H1 (cell line): Measurements from ENCODE around the gene TIMM9. TPM values are rescaled to one million over a fixed set of nuclear protein-coding genes. Genes with fewer than 3 reads are reported as not detected.

Source experiments
- BCL11A ChIP-seq, 2 experiments: IDR thresholded peaks; one replicate each; pipeline ENCODE4 v1.6.1; 2011; ENCODE audit warnings: low read depth in 2 of 2, low read length in 2 of 2, mild to moderate bottlenecking in 2 of 2
- CHD1 ChIP-seq: IDR thresholded peaks from 2 replicates; pipeline ENCODE4 v1.6.1; 2012; ENCODE audit warnings: low read depth, low read length, improper control_type of control experiment
- EGR1 ChIP-seq: IDR thresholded peaks from 2 replicates; pipeline ENCODE4 v1.6.1; 2011; ENCODE audit warnings: low read depth, low read length, borderline replicate concordance
- JUN ChIP-seq: IDR thresholded peaks from 2 replicates; pipeline ENCODE4 v1.6.1; 2011; ENCODE audit warnings: low read depth, mild to moderate bottlenecking, improper control_type of control experiment, low read length
- MAFK ChIP-seq: IDR thresholded peaks from 2 replicates; pipeline ENCODE4 v1.6.1; 2012; ENCODE audit warnings: low read depth, mild to moderate bottlenecking, improper control_type of control experiment, low read length
- NANOG ChIP-seq: IDR thresholded peaks from 2 replicates; pipeline ENCODE4 v1.6.1; 2011; ENCODE audit warnings: low read length, low read depth, mild to moderate bottlenecking, inconsistent platforms; ENCODE audit not compliant: insufficient read depth, poor library complexity, severe bottlenecking
- SIRT6 ChIP-seq: IDR thresholded peaks from one replicate; pipeline ENCODE4 v1.7.1; 2012; ENCODE audit warnings: low read length, inconsistent platforms
- polyA plus RNA-seq, 7 experiments: library from polyadenylated mRNA; depleted of rRNA in 3 of 7; stranded (reverse) in 5 of 7; unstranded in 2 of 7; fragments of >200 nt in 5 of 7; fragments of 200-250 nt in 2 of 7; gene quantifications; 1 replicate in 5 of 7; 2 replicates in 1 of 7; 4 replicates in 1 of 7; pipeline versions ENCODE4 v1.2.1 to v1.2.3, GENCODE V29; 2011 to 2013; ENCODE audit warnings: missing spikeins in 2 of 7, mixed read lengths in 2 of 7
- total RNA-seq: library from RNA; stranded (reverse); fragmentation: NEBNext Ultra II Directional; extraction: Animal tissue kit (Norgen Biotek cat#: 25700); gene quantifications from 2 replicates; pipeline ENCODE4 v1.2.1, GENCODE V29; 2021
- TF ChIP-seq, protein P1 (sequence below): fragments of 300-600 bp; sonication (generic); IDR thresholded peaks from 2 replicates; pipeline ENCODE4 v1.7.1; 2012; ENCODE audit warnings: low read length, moderate library complexity, mild to moderate bottlenecking, inconsistent platforms; ENCODE audit not compliant: insufficient replicate concordance
- TF ChIP-seq, protein P2 (sequence below): IDR thresholded peaks from 2 replicates; pipeline ENCODE4 v1.6.1; 2012; ENCODE audit warnings: inconsistent platforms

Gene TIMM9
- total and polyA plus RNA-seq, 2 of the 8 experiments (the other 6 are each of a cell fraction or from before 2014, with no cell fraction given), result 24.0 to 52.2 TPM

DNA sequence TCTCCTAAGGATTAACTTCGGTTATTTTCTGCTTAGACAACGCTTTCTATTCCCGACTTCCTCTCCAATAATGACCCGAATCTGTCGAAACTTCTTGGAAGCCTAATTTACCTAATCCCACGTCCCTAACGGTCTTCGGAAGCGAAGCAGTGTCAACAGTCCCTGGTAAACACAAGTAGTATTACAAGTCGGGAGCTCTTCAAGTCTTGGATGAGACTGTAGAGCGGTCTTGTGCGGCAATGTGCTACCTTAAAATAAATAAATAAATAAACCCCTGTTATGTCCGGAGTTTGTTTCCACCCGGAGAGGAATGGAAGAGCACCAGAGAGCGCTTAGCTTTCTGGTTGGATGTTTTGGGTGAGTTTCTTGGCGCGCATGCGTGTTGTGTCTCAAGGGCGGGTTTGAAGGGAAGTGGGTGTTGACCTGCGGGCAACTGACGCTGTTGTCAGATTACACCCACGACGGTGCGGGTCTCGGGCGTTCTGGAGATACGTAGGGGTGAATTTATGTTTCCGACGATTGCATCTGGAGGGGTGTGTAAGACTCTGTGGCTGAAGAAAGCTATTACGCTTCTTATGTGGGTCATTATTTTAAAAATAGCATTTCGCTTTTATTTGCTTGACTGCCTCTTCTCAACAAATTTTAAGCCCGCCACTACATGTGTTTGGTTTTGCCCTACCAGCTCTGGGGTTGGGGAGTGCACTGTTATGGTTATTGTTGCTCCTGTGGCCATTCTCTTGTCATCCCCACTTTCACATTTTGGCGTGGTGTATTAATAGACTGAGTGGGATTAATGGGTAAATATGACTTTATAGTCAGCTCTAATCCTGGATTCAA, at the start of gene TIMM9, which contains the start of gene KIAA0586 (continued):
- TF ChIP-seq, protein P1, sequence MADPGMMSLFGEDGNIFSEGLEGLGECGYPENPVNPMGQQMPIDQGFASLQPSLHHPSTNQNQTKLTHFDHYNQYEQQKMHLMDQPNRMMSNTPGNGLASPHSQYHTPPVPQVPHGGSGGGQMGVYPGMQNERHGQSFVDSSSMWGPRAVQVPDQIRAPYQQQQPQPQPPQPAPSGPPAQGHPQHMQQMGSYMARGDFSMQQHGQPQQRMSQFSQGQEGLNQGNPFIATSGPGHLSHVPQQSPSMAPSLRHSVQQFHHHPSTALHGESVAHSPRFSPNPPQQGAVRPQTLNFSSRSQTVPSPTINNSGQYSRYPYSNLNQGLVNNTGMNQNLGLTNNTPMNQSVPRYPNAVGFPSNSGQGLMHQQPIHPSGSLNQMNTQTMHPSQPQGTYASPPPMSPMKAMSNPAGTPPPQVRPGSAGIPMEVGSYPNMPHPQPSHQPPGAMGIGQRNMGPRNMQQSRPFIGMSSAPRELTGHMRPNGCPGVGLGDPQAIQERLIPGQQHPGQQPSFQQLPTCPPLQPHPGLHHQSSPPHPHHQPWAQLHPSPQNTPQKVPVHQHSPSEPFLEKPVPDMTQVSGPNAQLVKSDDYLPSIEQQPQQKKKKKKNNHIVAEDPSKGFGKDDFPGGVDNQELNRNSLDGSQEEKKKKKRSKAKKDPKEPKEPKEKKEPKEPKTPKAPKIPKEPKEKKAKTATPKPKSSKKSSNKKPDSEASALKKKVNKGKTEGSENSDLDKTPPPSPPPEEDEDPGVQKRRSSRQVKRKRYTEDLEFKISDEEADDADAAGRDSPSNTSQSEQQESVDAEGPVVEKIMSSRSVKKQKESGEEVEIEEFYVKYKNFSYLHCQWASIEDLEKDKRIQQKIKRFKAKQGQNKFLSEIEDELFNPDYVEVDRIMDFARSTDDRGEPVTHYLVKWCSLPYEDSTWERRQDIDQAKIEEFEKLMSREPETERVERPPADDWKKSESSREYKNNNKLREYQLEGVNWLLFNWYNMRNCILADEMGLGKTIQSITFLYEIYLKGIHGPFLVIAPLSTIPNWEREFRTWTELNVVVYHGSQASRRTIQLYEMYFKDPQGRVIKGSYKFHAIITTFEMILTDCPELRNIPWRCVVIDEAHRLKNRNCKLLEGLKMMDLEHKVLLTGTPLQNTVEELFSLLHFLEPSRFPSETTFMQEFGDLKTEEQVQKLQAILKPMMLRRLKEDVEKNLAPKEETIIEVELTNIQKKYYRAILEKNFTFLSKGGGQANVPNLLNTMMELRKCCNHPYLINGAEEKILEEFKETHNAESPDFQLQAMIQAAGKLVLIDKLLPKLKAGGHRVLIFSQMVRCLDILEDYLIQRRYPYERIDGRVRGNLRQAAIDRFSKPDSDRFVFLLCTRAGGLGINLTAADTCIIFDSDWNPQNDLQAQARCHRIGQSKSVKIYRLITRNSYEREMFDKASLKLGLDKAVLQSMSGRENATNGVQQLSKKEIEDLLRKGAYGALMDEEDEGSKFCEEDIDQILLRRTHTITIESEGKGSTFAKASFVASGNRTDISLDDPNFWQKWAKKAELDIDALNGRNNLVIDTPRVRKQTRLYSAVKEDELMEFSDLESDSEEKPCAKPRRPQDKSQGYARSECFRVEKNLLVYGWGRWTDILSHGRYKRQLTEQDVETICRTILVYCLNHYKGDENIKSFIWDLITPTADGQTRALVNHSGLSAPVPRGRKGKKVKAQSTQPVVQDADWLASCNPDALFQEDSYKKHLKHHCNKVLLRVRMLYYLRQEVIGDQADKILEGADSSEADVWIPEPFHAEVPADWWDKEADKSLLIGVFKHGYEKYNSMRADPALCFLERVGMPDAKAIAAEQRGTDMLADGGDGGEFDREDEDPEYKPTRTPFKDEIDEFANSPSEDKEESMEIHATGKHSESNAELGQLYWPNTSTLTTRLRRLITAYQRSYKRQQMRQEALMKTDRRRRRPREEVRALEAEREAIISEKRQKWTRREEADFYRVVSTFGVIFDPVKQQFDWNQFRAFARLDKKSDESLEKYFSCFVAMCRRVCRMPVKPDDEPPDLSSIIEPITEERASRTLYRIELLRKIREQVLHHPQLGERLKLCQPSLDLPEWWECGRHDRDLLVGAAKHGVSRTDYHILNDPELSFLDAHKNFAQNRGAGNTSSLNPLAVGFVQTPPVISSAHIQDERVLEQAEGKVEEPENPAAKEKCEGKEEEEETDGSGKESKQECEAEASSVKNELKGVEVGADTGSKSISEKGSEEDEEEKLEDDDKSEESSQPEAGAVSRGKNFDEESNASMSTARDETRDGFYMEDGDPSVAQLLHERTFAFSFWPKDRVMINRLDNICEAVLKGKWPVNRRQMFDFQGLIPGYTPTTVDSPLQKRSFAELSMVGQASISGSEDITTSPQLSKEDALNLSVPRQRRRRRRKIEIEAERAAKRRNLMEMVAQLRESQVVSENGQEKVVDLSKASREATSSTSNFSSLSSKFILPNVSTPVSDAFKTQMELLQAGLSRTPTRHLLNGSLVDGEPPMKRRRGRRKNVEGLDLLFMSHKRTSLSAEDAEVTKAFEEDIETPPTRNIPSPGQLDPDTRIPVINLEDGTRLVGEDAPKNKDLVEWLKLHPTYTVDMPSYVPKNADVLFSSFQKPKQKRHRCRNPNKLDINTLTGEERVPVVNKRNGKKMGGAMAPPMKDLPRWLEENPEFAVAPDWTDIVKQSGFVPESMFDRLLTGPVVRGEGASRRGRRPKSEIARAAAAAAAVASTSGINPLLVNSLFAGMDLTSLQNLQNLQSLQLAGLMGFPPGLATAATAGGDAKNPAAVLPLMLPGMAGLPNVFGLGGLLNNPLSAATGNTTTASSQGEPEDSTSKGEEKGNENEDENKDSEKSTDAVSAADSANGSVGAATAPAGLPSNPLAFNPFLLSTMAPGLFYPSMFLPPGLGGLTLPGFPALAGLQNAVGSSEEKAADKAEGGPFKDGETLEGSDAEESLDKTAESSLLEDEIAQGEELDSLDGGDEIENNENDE, result no peak
- TF ChIP-seq BCL11A (IDR thresholded peaks at IDR 0.05; ENCODE audit: low read depth in 2 of 2, low read length in 2 of 2), result no peak
- no peak for TF ChIP-seq NANOG
- TF ChIP-seq EGR1, result peak; percentile 57; the same call in 1 of the 2 replicates
- no peak; the same call in 1 of the 2 replicates for TF ChIP-seq CHD1
- TF ChIP-seq, protein P2, sequence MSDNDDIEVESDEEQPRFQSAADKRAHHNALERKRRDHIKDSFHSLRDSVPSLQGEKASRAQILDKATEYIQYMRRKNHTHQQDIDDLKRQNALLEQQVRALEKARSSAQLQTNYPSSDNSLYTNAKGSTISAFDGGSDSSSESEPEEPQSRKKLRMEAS, result no peak
- no peak for TF ChIP-seq SIRT6
- TF ChIP-seq JUN, result no peak
- TF ChIP-seq MAFK, result no peak
